HG03571 (cell line): Measurements from ENCODE around the gene QRICH2.
"Not testable (repeated sequence)": the region's sequence is repeated elsewhere in the genome, so short reads cannot be mapped to it uniquely, and the experiment has no call there.

Source experiments
- ATAC-seq: cut with Tn5 transposase; IDR thresholded peaks from one replicate; pipeline ENCODE4 v1.9.1; 2021; ENCODE audit not compliant: unreplicated experiment

QRICH2 gene, protein sequence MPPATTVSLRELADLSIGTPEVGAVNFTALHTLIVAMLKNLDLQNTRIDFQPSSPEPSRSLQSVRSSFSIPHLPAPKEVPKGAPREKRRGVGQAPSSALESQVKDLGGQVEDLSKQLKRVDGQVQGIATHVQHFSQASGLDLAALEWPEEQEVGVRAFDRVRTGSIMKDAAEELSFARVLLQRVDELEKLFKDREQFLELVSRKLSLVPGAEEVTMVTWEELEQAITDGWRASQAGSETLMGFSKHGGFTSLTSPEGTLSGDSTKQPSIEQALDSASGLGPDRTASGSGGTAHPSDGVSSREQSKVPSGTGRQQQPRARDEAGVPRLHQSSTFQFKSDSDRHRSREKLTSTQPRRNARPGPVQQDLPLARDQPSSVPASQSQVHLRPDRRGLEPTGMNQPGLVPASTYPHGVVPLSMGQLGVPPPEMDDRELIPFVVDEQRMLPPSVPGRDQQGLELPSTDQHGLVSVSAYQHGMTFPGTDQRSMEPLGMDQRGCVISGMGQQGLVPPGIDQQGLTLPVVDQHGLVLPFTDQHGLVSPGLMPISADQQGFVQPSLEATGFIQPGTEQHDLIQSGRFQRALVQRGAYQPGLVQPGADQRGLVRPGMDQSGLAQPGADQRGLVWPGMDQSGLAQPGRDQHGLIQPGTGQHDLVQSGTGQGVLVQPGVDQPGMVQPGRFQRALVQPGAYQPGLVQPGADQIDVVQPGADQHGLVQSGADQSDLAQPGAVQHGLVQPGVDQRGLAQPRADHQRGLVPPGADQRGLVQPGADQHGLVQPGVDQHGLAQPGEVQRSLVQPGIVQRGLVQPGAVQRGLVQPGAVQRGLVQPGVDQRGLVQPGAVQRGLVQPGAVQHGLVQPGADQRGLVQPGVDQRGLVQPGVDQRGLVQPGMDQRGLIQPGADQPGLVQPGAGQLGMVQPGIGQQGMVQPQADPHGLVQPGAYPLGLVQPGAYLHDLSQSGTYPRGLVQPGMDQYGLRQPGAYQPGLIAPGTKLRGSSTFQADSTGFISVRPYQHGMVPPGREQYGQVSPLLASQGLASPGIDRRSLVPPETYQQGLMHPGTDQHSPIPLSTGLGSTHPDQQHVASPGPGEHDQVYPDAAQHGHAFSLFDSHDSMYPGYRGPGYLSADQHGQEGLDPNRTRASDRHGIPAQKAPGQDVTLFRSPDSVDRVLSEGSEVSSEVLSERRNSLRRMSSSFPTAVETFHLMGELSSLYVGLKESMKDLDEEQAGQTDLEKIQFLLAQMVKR (N-terminal part only)

DNA sequence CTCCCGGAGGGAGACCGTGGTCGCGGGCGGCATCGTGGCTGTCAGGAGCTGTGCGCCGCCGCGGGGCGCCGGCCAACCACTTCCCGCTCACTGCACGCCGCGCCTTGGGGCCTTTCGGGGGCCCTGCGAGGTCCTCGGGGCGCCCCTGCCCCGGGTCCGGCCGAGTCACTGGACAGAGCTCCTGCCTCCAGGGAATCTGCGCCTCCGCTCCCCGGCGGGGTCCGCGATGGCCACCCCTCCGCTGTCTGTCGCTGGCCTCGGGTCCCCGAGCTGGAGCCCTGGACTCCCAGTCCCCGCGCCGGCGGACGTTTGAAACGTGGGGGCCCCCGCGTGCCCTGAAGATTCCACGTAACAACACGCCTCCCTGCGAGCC, at the start of gene QRICH2:
TSS of gene QRICH2 (minus strand) at position 311 of the 373 bp plus-strand sequence. CDS start at position 33, 278 bp downstream.
- ATAC-seq = no peak

DNA sequence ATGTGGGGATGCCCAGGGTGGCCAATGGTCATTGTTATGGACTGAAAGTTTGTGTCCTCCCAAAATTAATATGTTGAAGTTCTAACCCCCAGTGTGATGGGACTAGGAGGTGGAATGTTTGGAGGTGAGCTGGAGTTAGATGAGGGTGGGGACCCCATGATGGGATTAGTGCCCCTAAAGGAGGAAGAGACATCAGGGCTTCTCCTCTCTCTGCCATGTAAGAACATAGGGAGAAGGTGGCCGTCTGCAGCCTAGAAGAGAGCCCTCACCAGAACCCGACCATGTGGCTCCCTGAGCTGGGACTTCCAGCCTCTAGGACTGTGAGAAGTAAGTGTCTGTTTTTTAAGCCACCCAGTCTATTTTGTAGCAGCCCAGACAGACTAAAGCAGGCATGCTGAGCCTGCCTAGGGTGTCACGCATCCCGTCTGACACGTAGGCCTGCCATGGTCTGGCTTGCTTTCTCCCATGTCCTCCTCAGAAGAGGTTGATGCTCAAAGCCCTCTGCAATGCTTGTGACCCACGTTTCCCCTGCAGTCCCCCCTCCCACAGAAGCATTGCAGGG, 49.6 kb upstream of the QRICH2 start:
- no peak for ATAC-seq

DNA sequence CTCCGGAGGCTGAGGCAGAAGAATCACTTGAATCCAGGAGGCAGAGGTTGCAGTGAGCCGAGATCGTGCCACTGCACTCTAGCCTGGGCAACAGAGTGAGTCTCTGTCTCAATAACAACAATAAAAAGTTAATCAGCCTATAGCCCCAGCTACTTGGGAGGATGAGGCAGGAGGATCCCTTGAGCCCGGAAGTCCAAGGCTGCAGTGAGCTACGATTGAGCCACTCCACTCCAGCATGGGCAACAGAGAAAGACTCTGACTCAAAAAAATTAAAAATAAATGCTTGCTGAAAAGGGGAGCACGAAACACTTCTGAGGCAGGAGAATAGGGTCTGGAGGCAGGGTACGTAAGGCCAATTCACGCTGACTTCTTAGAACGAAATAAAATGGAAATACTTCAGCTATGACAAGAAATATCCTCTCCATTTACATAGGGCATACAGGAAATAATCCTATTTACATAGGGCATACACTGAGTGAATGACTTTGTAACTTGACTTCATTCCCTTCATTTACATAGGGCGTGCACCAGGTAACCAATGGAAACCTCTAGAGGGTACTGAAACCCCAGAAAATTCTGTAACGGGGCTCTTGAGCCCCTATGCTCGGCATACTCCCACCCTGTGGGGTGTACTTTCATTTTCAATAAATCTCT, 48.9 kb upstream of the QRICH2 start:
- ATAC-seq = no peak

DNA sequence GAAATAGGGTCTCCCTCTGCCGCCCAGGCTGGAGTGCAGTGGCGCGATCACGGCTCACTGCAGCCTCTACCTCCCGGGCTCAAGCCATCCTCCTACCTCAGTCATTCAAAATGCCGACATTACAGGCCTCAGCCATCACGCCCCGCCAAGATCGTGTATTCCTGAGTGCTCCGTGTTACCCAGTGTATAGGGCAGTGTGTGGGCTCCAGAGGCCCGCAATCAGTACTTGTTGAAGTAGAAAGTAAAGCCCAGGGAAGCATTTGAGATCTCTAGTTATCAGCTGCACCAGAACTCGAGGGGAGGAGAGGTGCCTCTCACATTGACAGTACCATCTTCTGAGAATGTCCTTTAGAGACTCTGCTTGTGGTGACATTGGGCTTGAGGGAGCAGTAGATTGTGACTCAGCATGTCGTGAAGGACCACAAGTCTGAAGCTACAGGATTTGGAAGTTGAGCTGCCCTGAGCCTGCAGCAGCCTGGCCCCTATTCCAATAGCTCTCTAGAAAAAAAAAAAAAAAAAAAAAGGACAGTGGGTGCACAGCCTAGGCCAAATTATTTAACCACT, 46.8 kb upstream of the QRICH2 start:
- no peak for ATAC-seq

DNA sequence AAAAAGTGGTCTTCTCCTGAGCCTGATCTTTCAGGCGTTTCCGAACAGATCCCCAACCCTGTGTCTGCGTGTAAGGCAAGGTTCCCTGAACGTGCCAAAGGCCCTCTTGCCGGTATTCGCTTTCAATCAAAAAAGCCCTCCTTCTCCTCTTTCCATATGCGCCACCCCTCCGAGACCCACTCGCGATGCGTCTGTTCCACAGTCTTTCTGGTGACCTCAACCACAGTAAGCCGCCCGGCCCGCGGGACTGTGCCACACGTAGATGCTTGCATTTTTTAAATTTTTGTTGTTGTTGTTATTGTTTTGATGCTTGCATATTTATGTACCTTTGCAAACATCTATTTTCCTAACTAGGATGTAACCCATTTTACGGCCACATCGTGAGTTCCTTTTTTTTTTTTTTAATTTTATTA, 46.2 kb upstream of the QRICH2 start:
- ATAC-seq = no peak

DNA sequence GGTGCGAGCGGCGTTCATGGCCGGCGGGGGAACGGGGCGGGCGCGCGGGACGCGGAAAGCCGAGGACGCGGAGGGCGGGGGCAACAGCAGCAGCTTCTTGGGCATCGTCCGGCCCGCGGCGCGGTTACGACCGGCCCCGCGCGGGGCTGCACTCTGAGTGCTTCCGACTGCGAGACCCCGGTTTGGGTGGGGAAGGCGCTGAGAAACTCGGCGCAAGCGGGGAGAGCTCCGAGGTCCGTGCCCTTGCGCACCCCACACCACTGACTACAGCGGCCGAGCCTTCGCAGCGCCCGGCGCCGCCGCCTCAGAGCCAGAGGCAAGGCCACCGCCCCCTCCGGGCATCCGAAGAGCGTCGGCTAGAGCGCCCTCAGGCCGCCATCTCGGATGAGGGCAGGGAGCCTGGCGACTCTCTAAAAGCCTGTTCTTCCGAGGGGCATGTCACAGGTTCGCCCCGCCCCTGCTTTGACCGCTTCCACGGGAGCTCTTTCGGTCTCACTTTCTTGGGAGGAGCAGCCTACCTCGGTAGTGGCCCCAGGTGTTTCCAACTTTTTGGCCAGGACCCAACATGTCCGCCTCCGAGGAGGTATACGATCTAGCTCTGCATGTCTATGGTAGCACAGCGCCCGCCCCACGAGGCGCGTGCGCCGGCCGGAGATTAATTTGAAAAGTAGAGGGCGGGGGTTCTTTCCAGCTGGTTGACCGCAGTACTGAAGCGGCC, 45.7 kb upstream of the QRICH2 start, which contains the start of gene PRPSAP1:
TSS of gene PRPSAP1 (minus strand) at position 318 of the 718 bp plus-strand sequence. CDS start at position 105, 213 bp downstream.
- peak; percentile 84 for ATAC-seq

DNA sequence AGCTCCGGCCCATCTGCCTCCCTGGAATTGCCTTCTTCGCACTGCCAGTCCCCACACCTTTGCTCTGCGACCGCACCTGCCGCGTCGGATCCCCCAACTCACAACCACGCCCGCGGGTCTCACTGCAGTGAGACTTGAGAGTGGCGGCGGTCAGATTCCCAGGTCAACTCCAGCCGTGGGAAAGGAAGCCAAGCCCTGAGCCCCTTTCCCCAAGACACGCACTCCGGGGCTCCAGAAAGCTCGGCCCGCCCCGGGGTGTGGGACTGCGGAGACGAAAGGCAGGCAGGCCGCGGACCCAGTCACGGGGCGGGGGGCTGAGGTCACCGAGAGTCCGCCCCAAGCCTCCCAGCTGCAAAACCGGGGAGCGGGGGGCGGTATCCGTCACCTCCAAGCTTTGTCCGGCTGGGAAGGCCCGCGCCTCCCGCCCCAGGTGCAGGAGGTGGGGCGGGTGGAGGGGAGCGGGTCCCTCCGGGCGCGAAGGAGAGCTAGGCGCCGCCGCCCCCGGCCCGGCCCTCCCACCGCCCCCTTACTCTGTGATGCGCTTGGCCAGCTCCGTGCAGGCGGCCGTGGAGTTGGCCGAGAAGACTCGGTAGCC, 45.0 kb upstream of the QRICH2 start:
- peak; percentile 26 for ATAC-seq

DNA sequence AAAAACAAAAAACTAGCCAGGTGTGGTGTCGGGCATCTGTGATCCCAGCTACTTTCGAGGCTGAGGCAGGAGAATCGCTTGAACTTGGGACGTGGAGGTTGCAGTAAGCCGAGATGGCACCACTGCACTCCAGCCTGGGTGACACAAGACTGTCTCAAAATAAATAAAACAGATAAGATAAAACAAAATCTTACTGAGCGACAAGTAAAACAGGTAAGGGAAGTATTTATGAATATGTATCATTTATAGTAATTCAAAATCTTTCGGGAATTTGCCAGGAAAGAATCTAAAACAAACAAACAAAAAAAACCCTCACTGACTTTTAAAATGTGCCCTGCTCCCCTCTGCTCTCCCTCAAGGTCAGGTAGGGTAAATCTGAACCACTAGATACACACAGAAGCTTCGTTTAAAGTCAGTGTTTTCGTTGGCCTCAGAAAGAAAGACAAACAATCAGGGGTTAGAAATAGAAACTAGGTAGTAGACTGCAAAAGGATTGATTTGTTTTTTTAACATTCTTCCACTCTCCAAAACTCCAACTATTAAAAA, 43.5 kb upstream of the QRICH2 start:
- no peak for ATAC-seq

DNA sequence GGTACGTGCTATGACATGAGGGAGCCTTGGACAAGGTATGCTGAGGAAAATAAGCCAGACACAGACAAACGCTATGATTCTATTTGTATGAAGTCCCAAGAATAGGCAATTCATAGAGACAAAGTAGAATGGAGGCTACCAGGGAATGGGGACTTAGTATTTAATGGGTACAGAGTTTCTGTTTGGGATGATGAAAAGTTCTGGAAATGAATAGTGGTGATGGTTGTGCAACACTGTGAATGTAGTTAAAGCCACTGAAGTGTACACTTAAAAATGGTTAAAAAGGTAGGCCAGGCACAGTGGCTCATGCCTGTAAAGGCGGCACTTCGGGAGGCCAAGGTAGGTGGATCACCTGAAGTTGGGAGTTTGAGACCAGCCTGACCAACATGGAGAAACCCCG, 42.4 kb upstream of the QRICH2 start:
- ATAC-seq = no peak

DNA sequence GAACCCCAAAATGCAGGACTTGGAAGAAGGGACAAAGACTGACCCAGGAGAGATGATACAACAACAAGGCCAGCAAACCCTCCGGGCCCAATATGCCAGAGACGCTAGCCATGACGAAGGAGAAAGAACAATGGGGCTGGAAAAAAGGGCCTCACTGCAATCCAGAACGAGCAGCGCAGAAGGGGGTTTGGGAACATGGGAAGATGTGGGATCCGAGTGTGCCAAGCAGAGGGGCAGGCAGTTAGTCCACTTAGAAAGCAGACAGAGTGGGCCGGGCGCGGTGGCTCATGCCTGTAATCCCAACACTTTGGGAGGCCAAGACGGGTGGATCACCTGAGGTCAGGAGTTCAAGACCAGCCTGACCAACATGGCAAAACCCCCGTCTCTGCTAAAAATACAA, 38.9 kb upstream of the QRICH2 start:
- ATAC-seq = not testable (repeated sequence)

DNA sequence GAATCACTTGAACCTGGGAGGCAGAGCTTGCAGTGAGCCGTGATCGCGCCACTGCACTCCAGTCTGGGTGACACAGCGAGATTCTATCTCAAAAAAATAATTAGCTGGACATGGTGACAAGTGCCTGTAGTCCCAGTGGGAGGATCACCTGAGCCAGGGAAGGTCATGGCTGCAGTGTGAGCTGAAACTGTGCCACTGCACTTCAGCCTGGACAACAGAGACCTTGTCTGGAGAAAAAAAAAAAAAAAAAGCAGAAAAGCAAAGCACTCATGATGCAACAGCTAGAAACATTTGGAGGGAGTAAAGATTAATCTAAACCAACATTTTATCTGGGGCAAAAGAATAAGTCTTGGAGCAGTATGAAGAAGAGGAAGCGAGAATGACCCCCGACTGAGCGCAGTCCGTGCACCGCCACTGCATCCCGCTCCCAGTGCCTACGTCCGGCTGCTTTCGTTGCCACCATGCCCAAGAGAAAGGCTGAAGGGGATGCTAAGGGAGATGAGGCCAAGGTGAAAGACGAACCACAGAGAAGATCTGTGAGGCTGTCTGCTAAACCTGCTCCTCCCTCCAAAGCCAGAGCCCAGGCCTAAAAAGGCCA, 37.4 kb upstream of the QRICH2 start:
- no peak for ATAC-seq

DNA sequence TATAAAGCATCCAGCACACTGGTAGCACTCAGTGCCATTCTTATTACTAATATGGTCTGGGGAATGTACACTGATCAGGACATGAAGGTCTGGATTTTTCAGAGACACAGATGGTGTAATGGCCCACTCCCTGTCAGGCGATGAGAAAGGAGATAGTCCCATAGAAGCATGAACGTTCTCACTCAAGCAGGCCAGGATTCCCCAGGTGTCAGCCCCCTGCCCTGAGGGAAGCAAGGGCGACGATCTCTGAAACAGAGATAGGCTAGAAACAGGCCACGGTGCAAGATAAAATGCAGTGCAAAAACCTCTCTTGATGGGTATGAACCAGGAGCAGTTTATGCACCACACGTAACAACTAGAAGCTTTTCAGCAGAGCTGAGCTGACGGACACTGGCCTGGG, 35.0 kb upstream of the QRICH2 start:
- ATAC-seq = no peak

DNA sequence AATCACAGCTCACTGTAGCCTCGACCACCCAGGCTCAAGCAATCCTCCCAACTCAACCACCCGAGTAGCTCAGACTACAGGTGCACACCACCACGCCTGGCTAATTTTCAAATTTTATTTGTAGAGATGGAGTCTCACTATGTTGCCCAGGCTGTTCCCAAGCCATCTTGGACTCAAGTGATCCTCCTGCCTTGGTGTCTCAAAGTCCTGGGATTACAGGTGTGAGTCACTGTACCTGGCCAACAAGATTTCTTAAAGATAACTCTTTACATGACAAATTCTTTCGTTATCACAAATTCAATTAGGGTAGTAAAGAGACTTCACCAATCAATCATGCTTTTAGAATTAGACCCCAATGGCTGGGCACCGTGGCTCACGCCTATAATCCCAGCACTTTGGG, 33.2 kb upstream of the QRICH2 start:
- ATAC-seq = no peak

DNA sequence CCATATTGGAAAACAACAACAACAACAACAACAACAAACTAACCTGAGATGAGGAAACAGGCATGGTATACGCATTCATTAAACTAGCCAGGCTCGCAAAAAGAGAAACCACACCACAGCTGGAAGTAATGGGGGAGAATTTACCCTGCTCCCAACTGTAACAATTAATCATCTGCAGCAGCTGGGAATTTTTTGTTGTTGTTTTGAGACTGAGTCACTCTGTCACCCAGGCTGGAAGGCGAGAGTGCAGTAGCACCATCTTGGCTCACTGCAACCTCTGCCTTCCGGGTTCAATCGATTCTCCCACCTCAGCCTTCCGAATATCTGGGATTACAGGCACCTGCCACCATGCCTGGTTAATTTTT, 29.3 kb upstream of the QRICH2 start:
- no peak for ATAC-seq

DNA sequence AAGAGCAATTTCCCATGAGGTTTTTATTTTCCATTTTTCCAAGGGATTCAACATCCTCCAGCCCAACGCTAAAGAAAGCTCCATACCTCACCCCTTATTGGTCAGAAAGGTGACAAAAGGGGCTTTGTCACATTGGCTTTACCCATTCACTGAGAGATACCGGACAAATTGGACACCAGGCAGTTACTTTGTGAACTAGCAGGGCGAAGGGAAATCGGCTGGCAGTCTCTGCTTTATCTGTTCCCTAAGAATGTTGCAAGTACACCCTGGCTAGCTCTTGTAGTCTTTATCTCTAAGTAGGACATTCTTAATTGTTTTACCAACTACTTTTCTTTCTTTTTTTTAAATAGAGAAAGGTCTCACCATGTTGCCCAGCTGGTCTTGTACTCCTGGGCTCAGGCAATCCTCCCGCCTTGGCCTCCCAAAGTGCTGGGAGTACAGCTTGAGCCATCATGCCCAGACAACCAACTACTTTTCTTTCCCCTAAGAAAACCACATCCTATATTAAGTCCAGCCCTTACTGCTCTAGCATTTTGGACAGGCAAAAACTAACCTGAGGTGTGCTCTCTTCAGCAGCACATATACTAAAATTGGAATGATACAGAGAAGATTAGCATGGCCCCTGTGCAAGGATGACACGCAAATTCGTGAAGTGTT, 28.8 kb upstream of the QRICH2 start:
- ATAC-seq = no peak

DNA sequence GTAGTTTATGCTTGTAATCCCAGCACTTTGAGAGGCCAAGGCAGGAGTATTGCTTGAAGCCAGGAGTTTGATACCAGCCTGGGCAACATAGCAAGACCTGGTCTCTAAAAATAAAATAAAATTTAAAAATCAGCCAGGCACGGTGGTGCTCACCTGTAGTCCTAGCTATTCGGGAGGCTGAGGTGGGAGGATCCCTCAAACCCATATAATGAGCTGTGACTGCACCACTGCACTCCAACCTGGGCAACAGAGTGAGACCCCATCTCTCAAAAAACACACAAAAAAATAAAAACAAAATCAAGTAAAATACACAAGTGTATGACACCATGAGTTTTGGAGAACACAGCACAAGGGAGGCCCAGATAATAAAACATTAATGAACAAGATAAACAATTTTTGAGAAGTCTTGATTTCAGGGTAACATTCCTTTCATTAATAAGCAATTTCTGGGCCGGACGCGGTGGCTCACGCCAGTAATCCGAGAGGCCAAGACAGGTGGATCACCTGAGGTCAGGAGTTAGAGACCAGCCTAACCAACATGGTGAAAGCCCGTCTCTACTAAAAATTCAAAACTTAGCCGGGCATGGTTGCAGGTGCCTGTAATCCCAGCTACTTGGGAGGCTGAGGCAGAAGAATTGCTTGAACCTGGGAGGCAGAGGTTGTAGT, 27.8 kb upstream of the QRICH2 start:
- ATAC-seq = no peak
